Fibroblast of peridontal ligament (primary cell): ENCODE measurements around the gene ATAD1.
"Not testable (repeated sequence)": the region's sequence is repeated elsewhere in the genome, so short reads cannot be mapped to it uniquely, and the experiment has no call there.

Experiments used
- DNase-seq: peaks from one replicate; pipeline ENCODE4 v3.0.0-alpha.2; 2010; ENCODE audit errors: extremely low read depth

The ATAD1 gene

DNA sequence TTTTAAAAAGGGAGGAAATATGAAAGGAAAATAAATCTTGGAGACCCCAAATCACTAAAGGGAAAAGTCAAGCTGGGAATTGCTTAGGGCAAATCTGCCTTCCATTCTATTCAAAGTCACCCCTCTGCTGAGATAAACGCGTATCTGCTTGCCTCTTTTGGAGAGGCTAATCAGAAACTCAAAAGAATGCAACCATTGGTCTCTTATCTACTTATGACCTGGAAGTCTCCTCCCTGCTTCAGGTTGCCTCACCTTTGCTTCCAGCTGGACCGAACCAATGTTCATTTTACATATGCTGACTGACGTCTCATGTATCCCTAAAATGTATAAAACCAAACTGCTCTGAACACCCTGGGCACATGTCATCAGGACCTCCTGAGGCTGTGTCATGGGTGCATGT is 14.7 kb downstream of the ATAD1 start:
- no peak for DNase-seq

GRCh38 chr10:87801813-87802435 is 16.1 kb downstream of the ATAD1 start:
- DNase-seq = not testable (repeated sequence)

DNA sequence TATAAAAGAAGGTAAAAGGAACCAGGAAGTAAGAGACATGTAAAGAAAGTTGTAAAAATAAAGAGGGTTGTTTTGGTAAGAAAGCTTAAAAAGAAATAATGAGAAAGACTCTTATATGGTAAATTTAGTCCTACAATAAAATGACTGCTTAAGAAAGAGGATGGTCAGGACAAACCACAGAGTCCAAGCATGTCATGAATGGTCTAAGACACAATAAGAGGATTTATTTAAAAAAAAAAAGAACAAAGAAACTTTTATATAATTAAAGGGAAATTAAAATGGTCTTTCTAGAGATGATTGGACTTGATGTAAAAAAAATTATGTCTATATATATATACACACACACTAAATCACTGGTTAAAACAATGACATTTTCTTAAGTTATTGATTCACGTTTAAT is 18.2 kb downstream of the ATAD1 start:
- no peak for DNase-seq

GRCh38 chr10:87798082-87798481 is 19.9 kb downstream of the ATAD1 start:
- no peak for DNase-seq

GRCh38 chr10:87794285-87794684 is 23.7 kb downstream of the ATAD1 start:
- peak; percentile 27 for DNase-seq

GRCh38 chr10:87790185-87790584 is 27.8 kb downstream of the ATAD1 start:
- no peak for DNase-seq

DNA sequence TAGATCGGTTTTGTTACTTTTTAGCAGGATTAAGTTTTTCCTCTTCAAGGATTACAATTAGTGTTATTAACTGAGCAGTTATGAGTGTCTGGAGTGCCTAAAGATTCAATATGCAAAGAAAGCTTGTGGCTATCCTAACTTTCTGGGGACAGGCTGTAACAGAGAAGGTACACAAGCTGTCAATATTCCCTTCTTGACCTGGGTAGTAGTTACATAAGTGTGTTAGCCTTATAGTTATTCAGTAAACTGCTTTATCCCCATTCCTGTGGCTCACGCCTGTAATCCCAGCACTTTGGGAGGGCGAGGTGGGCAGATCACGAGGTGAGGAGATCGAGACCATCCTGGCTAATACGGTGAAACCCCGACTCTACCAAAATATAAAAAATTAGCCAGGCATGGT is 31.6 kb downstream of the ATAD1 start:
- no peak for DNase-seq

DNA sequence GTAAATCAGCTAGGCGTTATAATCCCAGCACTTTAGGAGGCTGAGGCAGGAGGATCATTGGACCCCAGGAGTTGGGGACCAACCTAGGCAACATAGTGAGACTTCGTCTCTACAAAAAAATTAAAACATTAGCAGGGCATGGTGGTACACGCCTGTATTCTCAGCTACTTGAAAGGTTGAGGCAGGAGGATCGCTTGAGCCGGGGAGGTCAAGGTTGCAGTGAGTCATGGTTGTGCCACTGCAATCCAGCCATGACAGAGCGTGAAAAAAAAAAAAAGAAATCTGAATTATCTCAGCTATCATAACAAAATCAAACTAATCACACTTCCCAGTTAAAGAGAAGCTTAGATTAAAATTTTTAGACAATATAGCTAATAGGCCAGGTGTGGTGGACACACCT is 35.3 kb downstream of the ATAD1 start:
- DNase-seq = no peak

GRCh38 chr10:87781545-87781944 is 36.5 kb downstream of the ATAD1 start:
- DNase-seq = no peak

- DNase-seq = no peak
These were observed 41.7 kb downstream of the ATAD1 start for GRCh38 chr10:87776328-87776727.

DNA sequence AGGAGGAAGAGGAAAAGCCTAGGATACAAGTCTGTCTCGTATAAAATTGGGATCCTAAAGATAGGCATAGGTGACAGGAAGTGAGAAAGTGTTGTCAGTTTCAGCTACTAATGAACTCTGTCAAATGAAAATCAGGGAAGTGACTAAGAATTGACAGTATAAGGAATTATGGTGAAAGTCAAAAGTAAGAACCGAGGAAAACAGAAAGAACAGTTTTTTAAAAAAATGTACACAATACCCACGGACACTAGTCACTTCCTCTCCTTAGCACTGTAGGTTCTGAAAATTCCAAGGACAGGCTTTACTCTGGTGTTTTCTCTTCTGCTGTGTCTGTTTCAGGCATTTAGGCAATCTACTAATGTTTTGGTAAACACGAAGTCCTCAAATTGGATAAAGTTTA is 42.3 kb downstream of the ATAD1 start:
- peak; percentile 49 for DNase-seq

- peak; percentile 54 for DNase-seq
These were observed 46.0 kb downstream of the ATAD1 start for GRCh38 chr10:87771871-87772500.

DNA sequence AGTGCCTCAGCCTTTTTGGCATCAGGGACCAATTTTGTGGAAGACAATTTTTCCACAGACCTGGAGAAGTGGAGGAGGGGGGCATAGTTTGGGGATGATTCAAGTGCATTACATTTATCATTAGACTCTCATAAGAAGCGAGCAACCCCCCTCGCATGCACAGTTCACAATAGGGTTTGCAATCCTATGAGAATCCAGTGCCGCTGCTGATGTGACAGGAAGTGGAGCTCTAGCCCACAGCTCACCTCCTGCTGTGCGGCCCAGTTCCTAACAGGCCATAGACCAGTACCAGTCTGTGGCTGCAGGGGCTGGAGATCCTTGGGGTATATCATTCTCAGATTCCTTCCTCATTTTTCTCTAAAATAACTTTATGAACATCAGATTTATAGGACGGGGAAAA is 50.8 kb downstream of the ATAD1 start:
- no peak for DNase-seq

DNA sequence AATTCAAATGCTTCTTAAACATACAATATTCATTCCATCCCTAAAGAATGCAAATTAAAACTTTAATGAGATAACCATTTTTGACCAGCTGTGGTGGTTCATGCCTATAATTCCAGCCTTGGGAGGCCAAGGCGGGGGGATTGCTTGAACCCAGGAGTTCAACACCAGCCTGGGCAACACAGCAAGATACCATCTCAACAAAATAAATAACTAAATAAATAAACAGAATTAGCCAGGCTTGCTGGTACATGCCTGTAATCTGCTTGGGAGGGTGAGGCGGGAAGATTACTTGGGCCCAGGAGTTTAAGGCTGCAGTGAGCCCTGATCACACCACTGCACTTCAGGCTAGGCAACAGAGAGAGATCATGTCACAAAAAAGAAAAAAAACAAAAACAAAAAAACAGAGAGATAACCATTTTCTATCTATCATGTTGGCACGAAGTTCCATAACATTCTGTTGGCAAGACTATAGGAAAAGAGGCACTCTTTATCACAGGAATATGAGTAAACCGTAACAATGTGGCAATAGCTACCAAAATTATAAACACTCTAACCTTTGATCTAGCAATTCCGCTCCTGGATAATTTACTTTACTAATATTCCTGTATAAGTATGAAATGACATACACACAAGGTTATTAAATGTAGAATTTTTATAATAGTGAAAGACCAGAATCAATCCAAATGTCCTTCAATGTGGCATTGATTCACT is 52.2 kb downstream of the ATAD1 start:
- no peak for DNase-seq

DNA sequence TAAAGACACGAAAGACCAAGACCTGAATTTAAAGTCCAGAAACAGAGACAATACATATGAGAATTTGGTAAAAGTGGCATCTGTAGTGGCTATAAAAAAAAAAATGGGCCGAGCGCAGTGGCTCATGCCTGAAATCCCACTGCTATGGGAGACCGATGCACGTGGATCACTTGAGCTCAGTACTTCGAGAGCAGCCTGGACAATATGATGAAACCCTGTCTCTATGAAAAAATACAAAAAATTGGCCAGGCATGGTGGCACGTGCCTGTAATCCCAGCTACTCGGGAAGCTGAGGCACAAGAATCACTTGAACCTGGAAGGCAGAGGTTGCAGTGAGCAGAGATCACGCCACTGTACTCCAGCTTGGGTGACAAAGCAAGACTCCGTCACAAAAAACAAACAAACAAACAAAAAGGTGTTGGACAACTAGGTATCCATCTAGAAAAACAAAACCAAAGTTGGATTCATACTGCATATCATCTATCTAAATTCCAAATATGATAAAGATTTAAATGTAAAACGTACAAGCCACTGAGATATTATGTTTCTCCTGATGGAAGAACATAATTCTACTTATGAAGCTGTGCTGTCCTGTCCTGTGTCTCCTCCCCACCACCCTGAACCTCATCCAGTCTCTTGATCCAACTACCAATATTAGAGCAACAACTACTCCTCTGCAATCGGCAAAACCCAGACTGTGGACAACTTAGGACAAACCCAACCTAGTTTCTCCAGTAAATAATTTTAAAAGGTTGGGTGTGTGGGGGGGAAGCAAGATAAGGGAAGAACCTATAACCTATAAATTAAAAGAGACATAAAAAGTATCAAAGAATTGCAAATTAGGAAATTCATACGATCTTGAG is 53.7 kb downstream of the ATAD1 start:
- DNase-seq = no peak

GRCh38 chr10:87763086-87763861 is 54.8 kb downstream of the ATAD1 start:
- no peak for DNase-seq

DNA sequence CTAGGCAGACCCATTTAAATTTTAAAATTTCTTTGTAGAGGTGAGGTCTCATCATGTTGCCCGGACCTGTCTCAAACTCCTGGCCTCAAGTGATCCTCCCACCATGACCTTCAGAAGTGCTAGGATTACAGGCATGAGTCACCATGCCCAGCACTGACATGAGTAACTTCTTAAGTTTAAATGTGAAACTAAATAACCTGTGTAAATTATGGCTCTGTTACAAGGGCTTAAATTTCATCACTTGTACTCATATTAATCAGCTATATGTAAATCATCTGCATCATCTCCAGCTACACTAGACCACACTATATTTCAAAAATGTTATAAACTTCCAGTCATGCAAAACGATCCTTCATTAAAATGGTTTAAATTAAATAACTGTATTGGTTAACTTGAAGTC is 56.1 kb downstream of the ATAD1 start:
- peak; percentile 85 for DNase-seq

DNA sequence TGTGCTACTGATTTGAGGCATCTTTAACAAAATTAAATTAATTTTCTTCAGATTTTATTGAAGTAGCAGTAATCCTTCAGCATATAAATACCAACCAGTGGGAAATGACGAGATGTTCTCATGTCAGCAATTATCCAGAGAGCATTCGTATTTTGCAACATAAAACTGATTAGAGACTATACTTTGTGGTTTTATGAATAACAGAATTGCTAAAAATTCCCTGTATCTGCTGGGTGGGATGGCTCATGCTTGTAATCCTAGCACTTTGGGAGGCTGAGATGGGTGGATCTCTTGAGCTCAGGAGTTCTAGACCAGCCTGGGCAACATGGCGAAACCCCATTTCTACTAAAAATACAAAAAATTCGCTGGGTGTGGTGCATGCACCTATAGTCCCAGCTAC is 56.9 kb downstream of the ATAD1 start:
- peak; percentile 88 for DNase-seq

DNA sequence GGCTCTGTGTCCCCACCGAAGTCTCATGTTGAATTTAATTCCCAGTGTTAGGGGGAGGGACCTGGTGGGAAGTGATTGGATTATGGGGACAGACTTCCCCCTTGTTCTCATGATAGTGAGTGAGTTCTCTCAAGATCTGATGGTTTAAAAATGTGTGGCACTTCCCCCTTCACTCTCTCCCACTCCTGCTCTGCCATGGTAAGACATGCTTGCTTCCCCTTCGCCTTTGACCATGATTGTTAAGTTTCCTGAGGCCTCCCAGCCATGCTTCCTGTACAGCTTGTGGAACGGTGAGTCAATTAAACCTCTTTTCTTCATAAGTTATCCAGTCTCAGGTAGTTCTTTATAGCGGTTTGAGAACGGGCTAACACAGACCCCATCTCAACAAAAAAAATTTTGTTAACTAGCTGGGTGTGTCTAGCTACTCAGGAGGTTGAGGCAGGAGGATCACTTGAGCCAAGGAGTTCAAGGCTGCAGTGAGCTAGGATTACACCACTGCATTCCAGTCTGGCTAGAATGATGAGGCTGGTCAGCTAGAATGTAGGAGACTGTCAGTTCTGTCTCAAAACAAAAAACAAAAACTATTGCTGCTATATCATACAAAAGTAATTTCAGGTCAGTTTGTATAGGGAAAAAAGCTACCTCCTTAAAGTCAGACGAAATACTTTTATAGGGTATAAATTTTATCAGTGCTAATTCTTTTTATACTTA is 57.7 kb downstream of the ATAD1 start:
- peak; percentile 36 for DNase-seq

GRCh38 chr10:87759551-87759950 is 58.5 kb downstream of the ATAD1 start:
- DNase-seq = no peak

- DNase-seq = no peak
These were observed 60.3 kb downstream of the ATAD1 start for GRCh38 chr10:87757685-87758084.
